GM12878 (cell line): ENCODE results near the gene AFMID. TPM values are rescaled to one million over a fixed set of nuclear protein-coding genes. Genes with fewer than 3 reads are reported as not detected.

Experiments
- ATAC-seq: fragments of 200-7000 bp; cut with Tn5 transposase; 3 replicates; pipeline ENCODE4 v1.9.1; 2020; ENCODE audit warnings: mild to moderate bottlenecking, moderate library complexity
- BruUV-seq: library from RNA; stranded (reverse); fragments of 400-500 nt; replicated peaks from 2 replicates; lab custom pipeline; 2021; lab: Mats Ljungman, UMichigan
- CTCF ChIA-PET: fragments of 300-600 bp; sonication (Branson Sonifier 250); formaldehyde crosslinking; extraction: SDS; loops from one replicate; lab custom pipeline; 2021; ENCODE audit warnings: inconsistent platforms; lab: Yijun Ruan, JAX
- POLR2A ChIA-PET: fragments of 350-600 bp; formaldehyde crosslinking; extraction: SDS; loops from one replicate; lab custom pipeline; 2021; ENCODE audit warnings: inconsistent platforms; lab: Charles Lee
- RAD21 ChIA-PET: fragments of 300-600 bp; sonication (Branson Sonifier 250); formaldehyde crosslinking; loops from one replicate; lab custom pipeline; 2023; ENCODE audit warnings: antibody characterized with exemption; ENCODE audit not compliant: unreplicated experiment; lab: Charles Lee
- SMC1A ChIA-PET: fragments of 300-600 bp; sonication (Branson Sonifier 250); formaldehyde crosslinking; loops from one replicate; lab custom pipeline; 2023; ENCODE audit not compliant: unreplicated experiment, uncharacterized antibody; lab: Charles Lee
- DNase-seq: peaks from one replicate; pipeline ENCODE4 v3.0.0-alpha.2; 2011; ENCODE audit warnings: low read depth, low spot score
- FAIRE-seq: peaks from 3 replicates; lab custom pipeline; 2011; peaks lifted over from hg19 to GRCh38; lab: Jason Lieb, UNC
- H2AFZ ChIP-seq: 2 replicates; pipeline ENCODE4 v1.6.0; 2011; ENCODE audit warnings: low read depth, low read length, control low read depth; ENCODE audit not compliant: control insufficient read depth
- H3K27ac ChIP-seq: 2 replicates; pipeline ENCODE4 v1.5.1; 2011; ENCODE audit warnings: control low read depth; ENCODE audit not compliant: control insufficient read depth, insufficient read depth
- H3K27me3 ChIP-seq, 2 experiments: replicated peaks in 1 of 2; 2 replicates each; pipeline versions ENCODE4 v1.6.0 to v1.6.1; 2011; ENCODE audit warnings: low read length in 1 of 2; ENCODE audit not compliant: control insufficient read depth in 2 of 2, insufficient read depth in 2 of 2
- H3K36me3 ChIP-seq, 2 experiments: 2 replicates each; pipeline ENCODE4 v1.5.1; 2011; ENCODE audit warnings: low read length in 1 of 2; ENCODE audit not compliant: control insufficient read depth in 2 of 2, insufficient read depth in 2 of 2
- H3K4me1 ChIP-seq: 2 replicates; pipeline ENCODE4 v1.6.1; 2011; ENCODE audit warnings: mild to moderate bottlenecking, low read length, moderate library complexity, mixed read lengths; ENCODE audit not compliant: control insufficient read depth, insufficient read depth
- H3K4me2 ChIP-seq: 2 replicates; pipeline ENCODE4 v1.6.0; 2011; ENCODE audit warnings: control low read depth; ENCODE audit not compliant: control insufficient read depth, insufficient read depth
- H3K4me3 ChIP-seq: fragments of 200-600 bp; sonication (generic); 2 replicates; pipeline ENCODE4 v1.5.1; 2016
- H3K79me2 ChIP-seq: 2 replicates; pipeline ENCODE4 v1.6.0; 2011; ENCODE audit warnings: low read length; ENCODE audit not compliant: control insufficient read depth, insufficient read depth
- H3K9ac ChIP-seq: 2 replicates; pipeline ENCODE4 v1.8.0; 2011; ENCODE audit warnings: low read length, control low read depth, mixed read lengths; ENCODE audit not compliant: control insufficient read depth, insufficient read depth
- H3K9me3 ChIP-seq: replicated peaks from 3 replicates; pipeline ENCODE4 v1.5.1; 2011; ENCODE audit warnings: mild to moderate bottlenecking, low read length; ENCODE audit not compliant: control insufficient read depth, insufficient read depth
- H4K20me1 ChIP-seq: 2 replicates; pipeline ENCODE4 v1.6.0; 2011; ENCODE audit not compliant: control insufficient read depth, insufficient read depth
- CBX3 ChIP-seq: fragments of 200-600 bp; sonication (generic); IDR thresholded peaks from 2 replicates; pipeline ENCODE4 v1.6.1; 2016; ENCODE audit warnings: low read depth, borderline replicate concordance
- CEBPB ChIP-seq, 2 experiments: fragments of 150-350 bp in 1 of 2; IDR thresholded peaks; 2 replicates each; pipeline ENCODE4 v1.6.1; 2012 to 2014; ENCODE audit warnings: low read depth in 2 of 2, low read length in 2 of 2, borderline replicate concordance in 1 of 2, inconsistent platforms in 1 of 2
- CHD1 ChIP-seq: IDR thresholded peaks from 2 replicates; pipeline ENCODE4 v1.6.1; 2012; ENCODE audit warnings: low read depth, low read length, improper control_type of control experiment
- E4F1 ChIP-seq: fragments of 450-650 bp; IDR thresholded peaks from 2 replicates; pipeline ENCODE4 v1.6.1; 2018; ENCODE audit warnings: borderline replicate concordance, mild to moderate bottlenecking; ENCODE audit not compliant: partially characterized antibody
- ESRRA ChIP-seq: IDR thresholded peaks from 2 replicates; pipeline ENCODE4 v1.6.1; 2012; ENCODE audit warnings: mild to moderate bottlenecking, low read length, improper control_type of control experiment
- HDAC2 ChIP-seq: fragments of 200-600 bp; sonication (generic); IDR thresholded peaks from 2 replicates; pipeline ENCODE4 v1.6.1; 2017
- IRF4 ChIP-seq: IDR thresholded peaks from 2 replicates; pipeline ENCODE4 v1.6.1; 2011; ENCODE audit warnings: low read depth, low read length
- NFYA ChIP-seq: IDR thresholded peaks from 2 replicates; pipeline ENCODE4 v1.6.1; 2011; ENCODE audit warnings: low read depth, mild to moderate bottlenecking, low read length, improper control_type of control experiment, borderline replicate concordance
- NRF1 ChIP-seq: conservative IDR thresholded peaks from 2 replicates; pipeline ENCODE4 v1.6.1; 2011; ENCODE audit warnings: mild to moderate bottlenecking, low read depth, low read length, improper control_type of control experiment
- POLR2A ChIP-seq: IDR thresholded peaks from 2 replicates; pipeline ENCODE4 v1.6.1; 2011; ENCODE audit warnings: low read depth, mild to moderate bottlenecking, low read length
- REST ChIP-seq: IDR thresholded peaks from 2 replicates; pipeline ENCODE4 v1.6.1; 2012; ENCODE audit warnings: mild to moderate bottlenecking, low read depth, low read length
- SMAD1 ChIP-seq: fragments of 450-650 bp; IDR thresholded peaks from 2 replicates; pipeline ENCODE4 v1.6.1; 2018; ENCODE audit warnings: mild to moderate bottlenecking, low read depth; ENCODE audit not compliant: partially characterized antibody
- SRF ChIP-seq, 2 experiments: IDR thresholded peaks; 2 replicates each; pipeline ENCODE4 v1.6.1; 2011; ENCODE audit warnings: low read depth in 2 of 2, low read length in 2 of 2, mild to moderate bottlenecking in 1 of 2, moderate library complexity in 1 of 2
- WRNIP1 ChIP-seq: IDR thresholded peaks from 2 replicates; pipeline ENCODE4 v1.6.1; 2011; ENCODE audit warnings: low read depth, low read length, improper control_type of control experiment, borderline replicate concordance
- YY1 ChIP-seq: IDR thresholded peaks from 2 replicates; pipeline ENCODE4 v1.6.1; 2011; ENCODE audit warnings: low read depth, mild to moderate bottlenecking, low read length
- ZBTB4 ChIP-seq: fragments of 450-650 bp; formaldehyde crosslinking; IDR thresholded peaks from 2 replicates; pipeline ENCODE4 v1.4.0; 2022; ENCODE audit warnings: mild to moderate bottlenecking, moderate library complexity
- ZNF384 ChIP-seq: IDR thresholded peaks from 2 replicates; pipeline ENCODE4 v1.6.1; 2012; ENCODE audit warnings: low read depth, mild to moderate bottlenecking, low read length, improper control_type of control experiment, borderline replicate concordance
- WGBS: methylation state at CpG from one replicate; pipeline ENCODE4 v1.1.6; 2016; ENCODE audit warnings: low lambda C conversion rate; ENCODE audit not compliant: insufficient replicate concordance, insufficient coverage; ENCODE audit errors: missing lambda C conversion rate; 5-methylcytosine and 5-hydroxymethylcytosine counted together
- in situ Hi-C: fragments of 300-500 bp; cut with MboI; formaldehyde crosslinking; loops from 9 replicates; pipeline ENCODE4 v1.14.3; 2018; ENCODE audit warnings: mixed read lengths
- intact Hi-C: fragments of 100-400 bp; cut with micrococcal nuclease; formaldehyde crosslinking; loops from one replicate; pipeline ENCODE4 v1.14.2; 2022; ENCODE audit not compliant: unreplicated experiment
- polyA plus RNA-seq, 11 experiments: library from polyadenylated mRNA; depleted of rRNA in 4 of 11; unstranded in 6 of 11; stranded (reverse) in 5 of 11; fragments of >200 nt; fragmentation: Nextera tagmentation in 4 of 11; fragmentation: Illumina TruSeq in 1 of 11; extraction: Ambion mirVana in 4 of 11; extraction: Trizol in 1 of 11; gene quantifications; 1 replicate in 1 of 11; 2 replicates in 10 of 11; pipeline versions ENCODE4 v1.2.1 to v1.2.3, GENCODE V29; 2011 to 2016; ENCODE audit warnings: inconsistent platforms in 2 of 11, missing spikeins in 2 of 11, low read depth in 1 of 11
- total RNA-seq, 4 experiments: library from RNA; depleted of rRNA in 3 of 4; stranded (reverse); fragments of >200 nt in 3 of 4; fragmentation: Illumina TruSeq in 1 of 4; extraction: Trizol in 1 of 4; gene quantifications; 2 replicates each; pipeline versions ENCODE4 v1.2.1 to v1.2.3, GENCODE V29; 2013 to 2021

The AFMID gene
- total and polyA plus RNA-seq, 10 of the 15 experiments (the other 5 are each of a cell fraction or from before 2014, with no cell fraction given) = 36.1 to 98.8 (median 51.6) TPM

- no peak for DNase-seq
- H3K27me3 ChIP-seq = no peaks in the 10 kb centered on the region
- SMC1A ChIA-PET = no interaction called here
- no peak overlapping the region for H3K4me3 ChIP-seq
- peaks cover 0 to 3% of the 10 kb centered on the region in 2 experiments; a peak in 2 of 4 replicates for H3K36me3 ChIP-seq
- ATAC-seq = no peak
- in situ Hi-C loops (no loop called here), intact Hi-C loops (no loop called here)
- H3K27ac ChIP-seq = no peak overlapping the region
- POLR2A ChIA-PET = interaction anchor here (0.7 kb wide), 1 partner anchor 15 kb away, joined by 6 read pairs; no protein-coding TSS in a partner anchor
- H3K79me2 ChIP-seq = peaks cover 18% of the 10 kb centered on the region
- FAIRE-seq = no peak
- RAD21 ChIA-PET = no interaction called here
- no peaks in the 10 kb centered on the region; the same call in 1 of the 2 replicates for H3K4me1 ChIP-seq
- H3K4me2 ChIP-seq = no peak overlapping the region
- no peak overlapping the region for H3K9ac ChIP-seq
- WGBS = 85% methylated on average over 9 of the region's 11 CpGs
- no peaks in the 10 kb centered on the region for H3K9me3 ChIP-seq
- CTCF ChIA-PET = interaction anchor here (0.8 kb wide), 1 partner anchor 14 kb away, joined by 3 read pairs; no protein-coding TSS in a partner anchor
- no peaks in the 10 kb centered on the region for H4K20me1 ChIP-seq
- BruUV-seq = no TSS peak
- H2AFZ ChIP-seq = no peak overlapping the region
- TF ChIP-seq NRF1 (no peak), SMAD1 (no peak), NFYA (no peak), IRF4 (no peak), ESRRA (no peak), WRNIP1 (no peak), HDAC2 (no peak), POLR2A (no peak), ZBTB4 (CRISPR knock-in tag) (no peak), CBX3 (no peak), ZNF384 (no peak), E4F1 (no peak), CEBPB (IDR thresholded peaks at IDR 0.05; ENCODE audit: borderline replicate concordance in 1 of 2, low read depth in 2 of 2, low read length in 2 of 2) (no peak), CHD1 (no peak), REST (no peak), SRF (IDR thresholded peaks at IDR 0.05; ENCODE audit: low read depth in 2 of 2, low read length in 2 of 2) (no peak), YY1 (no peak)
Observed at GRCh38 chr17:78211032-78211431, 23.9 kb downstream of the AFMID start.
